22Rv1 (cell line): ENCODE measurements around the gene NEDD4L.

ENCODE experiments used
- ZFX ChIP-seq: fragments of 450-650 bp; IDR thresholded peaks from 2 replicates; pipeline ENCODE4 v1.6.1; 2017; ENCODE audit warnings: antibody characterized with exemption, borderline replicate concordance
- TF ChIP-seq, protein P1 (sequence below): fragments of 450-650 bp; IDR thresholded peaks from 2 replicates; pipeline ENCODE4 v1.5.1; 2017; ENCODE audit warnings: mild to moderate bottlenecking

DNA sequence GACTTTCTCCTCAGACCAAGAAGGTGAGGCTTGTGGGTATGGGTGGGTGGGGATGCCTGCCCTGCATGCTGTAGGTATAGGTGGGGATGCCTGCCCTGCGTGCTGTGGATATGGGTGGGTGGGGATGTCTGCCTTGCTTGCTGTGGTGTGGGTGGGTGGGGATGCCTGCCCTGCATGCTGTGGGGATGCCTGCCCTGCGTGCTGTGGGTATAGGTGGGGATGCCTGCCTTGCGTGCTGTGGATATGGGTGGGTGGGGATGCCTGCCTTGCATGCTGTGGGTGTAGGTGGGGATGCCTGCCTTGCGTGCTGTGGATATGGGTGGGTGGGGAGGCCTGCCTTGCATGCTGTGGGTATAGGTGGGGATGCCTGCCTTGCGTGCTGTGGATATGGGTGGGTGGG lies 278.4 kb downstream of the NEDD4L start:
- TF ChIP-seq, protein P1, sequence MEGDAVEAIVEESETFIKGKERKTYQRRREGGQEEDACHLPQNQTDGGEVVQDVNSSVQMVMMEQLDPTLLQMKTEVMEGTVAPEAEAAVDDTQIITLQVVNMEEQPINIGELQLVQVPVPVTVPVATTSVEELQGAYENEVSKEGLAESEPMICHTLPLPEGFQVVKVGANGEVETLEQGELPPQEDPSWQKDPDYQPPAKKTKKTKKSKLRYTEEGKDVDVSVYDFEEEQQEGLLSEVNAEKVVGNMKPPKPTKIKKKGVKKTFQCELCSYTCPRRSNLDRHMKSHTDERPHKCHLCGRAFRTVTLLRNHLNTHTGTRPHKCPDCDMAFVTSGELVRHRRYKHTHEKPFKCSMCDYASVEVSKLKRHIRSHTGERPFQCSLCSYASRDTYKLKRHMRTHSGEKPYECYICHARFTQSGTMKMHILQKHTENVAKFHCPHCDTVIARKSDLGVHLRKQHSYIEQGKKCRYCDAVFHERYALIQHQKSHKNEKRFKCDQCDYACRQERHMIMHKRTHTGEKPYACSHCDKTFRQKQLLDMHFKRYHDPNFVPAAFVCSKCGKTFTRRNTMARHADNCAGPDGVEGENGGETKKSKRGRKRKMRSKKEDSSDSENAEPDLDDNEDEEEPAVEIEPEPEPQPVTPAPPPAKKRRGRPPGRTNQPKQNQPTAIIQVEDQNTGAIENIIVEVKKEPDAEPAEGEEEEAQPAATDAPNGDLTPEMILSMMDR: no peak; the same call in 1 of the 2 replicates
- TF ChIP-seq ZFX: no peak
